ENCODE results near the gene GCN1.
A peak's percentile ranks its signal among the peaks of the same experiment; 100 is the strongest.
"Not testable (repeated sequence)": the region's sequence is repeated elsewhere in the genome, so short reads cannot be mapped to it uniquely, and the experiment has no call there.

The GCN1 gene

GRCh38 chr12:120213182-120213581 lies 18.7 kb upstream of the GCN1 start:
- H3K4me3 Mint-ChIP-seq; DNase-seq; H3K9me3 Mint-ChIP-seq; H3K27me3 Mint-ChIP-seq; H3K4me1 Mint-ChIP-seq (ENCODE audit: low read depth); H3K27ac Mint-ChIP-seq: not testable (repeated sequence)
- H3K36me3 Mint-ChIP-seq (ENCODE audit: low read depth): peaks cover 67% of the 10 kb centered on the region

GRCh38 chr12:120212301-120212700 lies 17.8 kb upstream of the GCN1 start:
- no peaks in the 10 kb centered on the region for H3K4me1 Mint-ChIP-seq (ENCODE audit: low read depth)
- H3K4me3 Mint-ChIP-seq: no peak overlapping the region
- DNase-seq: no peak
- H3K27me3 Mint-ChIP-seq: no peaks in the 10 kb centered on the region
- H3K27ac Mint-ChIP-seq: no peak overlapping the region
- H3K9me3 Mint-ChIP-seq: no peaks in the 10 kb centered on the region
- peaks cover 73% of the 10 kb centered on the region for H3K36me3 Mint-ChIP-seq (ENCODE audit: low read depth)

- Mint-ChIP-seq H3K27ac (peak overlapping the region; percentile 83), H3K36me3 (ENCODE audit: low read depth) (peaks cover 75% of the 10 kb centered on the region), H3K4me3 (no peak overlapping the region), H3K9me3 (no peaks in the 10 kb centered on the region), H3K27me3 (no peaks in the 10 kb centered on the region), H3K4me1 (ENCODE audit: low read depth) (no peaks in the 10 kb centered on the region)
- no peak for DNase-seq
Measured at GRCh38 chr12:120211904-120212283, 17.4 kb upstream of the GCN1 start.

GRCh38 chr12:120211243-120211903 lies 16.9 kb upstream of the GCN1 start:
- H3K4me1 Mint-ChIP-seq (ENCODE audit: low read depth): no peaks in the 10 kb centered on the region
- no peaks in the 10 kb centered on the region for H3K27me3 Mint-ChIP-seq
- no peaks in the 10 kb centered on the region for H3K9me3 Mint-ChIP-seq
- H3K4me3 Mint-ChIP-seq: no peak overlapping the region
- peak overlapping the region; percentile 83 for H3K27ac Mint-ChIP-seq
- DNase-seq: no peak
- peaks cover 79% of the 10 kb centered on the region for H3K36me3 Mint-ChIP-seq (ENCODE audit: low read depth)

- Mint-ChIP-seq H3K4me1 (ENCODE audit: low read depth) (no peaks in the 10 kb centered on the region), H3K27me3 (no peaks in the 10 kb centered on the region), H3K27ac (no peak overlapping the region), H3K9me3 (no peaks in the 10 kb centered on the region), H3K36me3 (ENCODE audit: low read depth) (peaks cover 69% of the 10 kb centered on the region), H3K4me3 (no peak overlapping the region)
- no peak for DNase-seq
Measured at GRCh38 chr12:120209851-120210250, 15.3 kb upstream of the GCN1 start.

GRCh38 chr12:120207227-120207626 lies 12.7 kb upstream of the GCN1 start:
- Mint-ChIP-seq H3K27ac (no peak overlapping the region), H3K27me3 (no peaks in the 10 kb centered on the region), H3K4me1 (ENCODE audit: low read depth) (peaks cover 9% of the 10 kb centered on the region), H3K9me3 (no peaks in the 10 kb centered on the region), H3K36me3 (ENCODE audit: low read depth) (peaks cover 45% of the 10 kb centered on the region), H3K4me3 (no peak overlapping the region)
- no peak for DNase-seq

- not testable (repeated sequence) for H3K4me3 Mint-ChIP-seq, DNase-seq, H3K9me3 Mint-ChIP-seq, H3K27me3 Mint-ChIP-seq, H3K27ac Mint-ChIP-seq
- Mint-ChIP-seq H3K36me3 (ENCODE audit: low read depth) (peaks cover 43% of the 10 kb centered on the region), H3K4me1 (ENCODE audit: low read depth) (peaks cover 12% of the 10 kb centered on the region)
Measured at GRCh38 chr12:120206781-120207180, 12.3 kb upstream of the GCN1 start.

GRCh38 chr12:120206228-120206627 lies 11.7 kb upstream of the GCN1 start:
- peak overlapping the region; percentile 47 for H3K27ac Mint-ChIP-seq
- no peaks in the 10 kb centered on the region for H3K27me3 Mint-ChIP-seq
- peaks cover 12% of the 10 kb centered on the region for H3K4me1 Mint-ChIP-seq (ENCODE audit: low read depth)
- H3K9me3 Mint-ChIP-seq: no peaks in the 10 kb centered on the region
- H3K4me3 Mint-ChIP-seq: no peak overlapping the region
- no peak for DNase-seq
- H3K36me3 Mint-ChIP-seq (ENCODE audit: low read depth): peaks cover 39% of the 10 kb centered on the region

- no peak for DNase-seq
- peaks cover 42% of the 10 kb centered on the region for H3K36me3 Mint-ChIP-seq (ENCODE audit: low read depth)
- H3K4me1 Mint-ChIP-seq (ENCODE audit: low read depth): peaks cover 17% of the 10 kb centered on the region
- H3K4me3 Mint-ChIP-seq: no peak overlapping the region
- no peaks in the 10 kb centered on the region for H3K27me3 Mint-ChIP-seq
- H3K9me3 Mint-ChIP-seq: no peaks in the 10 kb centered on the region
- H3K27ac Mint-ChIP-seq: no peak overlapping the region
Measured at GRCh38 chr12:120204171-120204570, 9.7 kb upstream of the GCN1 start.

GRCh38 chr12:120200364-120200800 lies 5.9 kb upstream of the GCN1 start:
- Mint-ChIP-seq H3K4me3 (peak overlapping the region; percentile 98), H3K36me3 (ENCODE audit: low read depth) (peaks cover 61% of the 10 kb centered on the region), H3K9me3 (no peaks in the 10 kb centered on the region), H3K27me3 (no peaks in the 10 kb centered on the region), H3K4me1 (ENCODE audit: low read depth) (peaks cover 48% of the 10 kb centered on the region), H3K27ac (peak overlapping the region; percentile 99)
- DNase-seq: no peak

GRCh38 chr12:120199595-120200306 lies 5.2 kb upstream of the GCN1 start:
- H3K4me1 Mint-ChIP-seq (ENCODE audit: low read depth): peaks cover 52% of the 10 kb centered on the region
- H3K9me3 Mint-ChIP-seq: no peaks in the 10 kb centered on the region
- H3K4me3 Mint-ChIP-seq: peak overlapping the region; percentile 98
- H3K36me3 Mint-ChIP-seq (ENCODE audit: low read depth): peaks cover 66% of the 10 kb centered on the region
- peak; percentile 70 for DNase-seq
- peak overlapping the region; percentile 99 for H3K27ac Mint-ChIP-seq
- no peaks in the 10 kb centered on the region for H3K27me3 Mint-ChIP-seq

GRCh38 chr12:120199025-120199424 lies 4.5 kb upstream of the GCN1 start:
- Mint-ChIP-seq H3K27ac (peak overlapping the region; percentile 99), H3K27me3 (no peaks in the 10 kb centered on the region), H3K4me1 (ENCODE audit: low read depth) (peaks cover 50% of the 10 kb centered on the region), H3K9me3 (no peaks in the 10 kb centered on the region), H3K4me3 (peak overlapping the region; percentile 98), H3K36me3 (ENCODE audit: low read depth) (peaks cover 68% of the 10 kb centered on the region)
- DNase-seq: peak; percentile 41

GRCh38 chr12:120197542-120197887 lies 3.0 kb upstream of the GCN1 start:
- DNase-seq: no peak
- Mint-ChIP-seq H3K27me3 (no peaks in the 10 kb centered on the region), H3K27ac (peak overlapping the region; percentile 99), H3K4me3 (peak overlapping the region; percentile 98), H3K36me3 (ENCODE audit: low read depth) (peaks cover 76% of the 10 kb centered on the region), H3K4me1 (ENCODE audit: low read depth) (peaks cover 56% of the 10 kb centered on the region), H3K9me3 (no peaks in the 10 kb centered on the region)

GRCh38 chr12:120196817-120197541 lies 2.5 kb upstream of the GCN1 start:
- DNase-seq: peak; percentile 47
- H3K4me3 Mint-ChIP-seq: peak overlapping the region; percentile 98
- peaks cover 80% of the 10 kb centered on the region for H3K36me3 Mint-ChIP-seq (ENCODE audit: low read depth)
- H3K4me1 Mint-ChIP-seq (ENCODE audit: low read depth): peaks cover 54% of the 10 kb centered on the region
- H3K9me3 Mint-ChIP-seq, H3K27me3 Mint-ChIP-seq: not testable (repeated sequence)
- H3K27ac Mint-ChIP-seq: peak overlapping the region; percentile 99

GRCh38 chr12:120196363-120196762 lies 1.8 kb upstream of the GCN1 start:
- peaks cover 60% of the 10 kb centered on the region for H3K4me1 Mint-ChIP-seq (ENCODE audit: low read depth)
- no peak for DNase-seq
- peaks cover 85% of the 10 kb centered on the region for H3K36me3 Mint-ChIP-seq (ENCODE audit: low read depth)
- H3K4me3 Mint-ChIP-seq: peak overlapping the region; percentile 98
- H3K27ac Mint-ChIP-seq: peak overlapping the region; percentile 99
- H3K9me3 Mint-ChIP-seq: no peaks in the 10 kb centered on the region
- H3K27me3 Mint-ChIP-seq: no peaks in the 10 kb centered on the region
